GM13977 (cell line): Measurements from ENCODE around the gene WNT1.

ENCODE experiments used
- DNase-seq: peaks from one replicate; pipeline ENCODE4 v3.0.0; 2012; ENCODE audit warnings: low spot score
- in situ Hi-C: fragments of 300-500 bp; cut with MboI; formaldehyde crosslinking; loops from one replicate; pipeline ENCODE4 v1.12.0; 2022; ENCODE audit warnings: low sequenced_read_pairs, low pct_unique_long_range_greater_than_20kb, mixed read lengths, inconsistent platforms; ENCODE audit not compliant: unreplicated experiment
- TF ChIP-seq, protein P1 (sequence below): IDR thresholded peaks from 2 replicates; pipeline ENCODE4 v1.5.1; 2012; ENCODE audit warnings: mild to moderate bottlenecking, control low read depth; ENCODE audit not compliant: insufficient read depth; ENCODE audit errors: extremely low read depth, missing control alignments

The WNT1 gene

DNA sequence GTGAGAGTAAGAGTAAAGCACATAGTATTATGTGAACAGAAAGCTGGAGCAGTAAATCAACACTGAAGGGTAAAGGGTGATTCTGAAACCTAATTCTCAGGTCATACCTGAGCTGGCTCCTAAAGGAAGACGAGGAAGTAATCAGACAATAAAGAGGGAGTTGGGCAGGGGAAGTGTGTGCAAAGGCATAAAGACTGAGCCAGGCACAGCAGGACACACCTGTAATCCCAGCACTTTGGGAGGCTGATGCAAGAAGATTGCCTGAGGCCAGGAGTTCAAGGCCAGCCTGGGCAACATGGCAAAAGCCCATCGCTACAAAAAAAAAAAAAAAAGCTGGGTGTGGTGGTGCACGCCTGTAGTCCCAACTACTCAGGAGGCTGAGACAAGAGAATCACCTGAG lies 30.4 kb upstream of the WNT1 start:
- no peak for DNase-seq
- in situ Hi-C loops = no loop called here
- TF ChIP-seq, protein P1, sequence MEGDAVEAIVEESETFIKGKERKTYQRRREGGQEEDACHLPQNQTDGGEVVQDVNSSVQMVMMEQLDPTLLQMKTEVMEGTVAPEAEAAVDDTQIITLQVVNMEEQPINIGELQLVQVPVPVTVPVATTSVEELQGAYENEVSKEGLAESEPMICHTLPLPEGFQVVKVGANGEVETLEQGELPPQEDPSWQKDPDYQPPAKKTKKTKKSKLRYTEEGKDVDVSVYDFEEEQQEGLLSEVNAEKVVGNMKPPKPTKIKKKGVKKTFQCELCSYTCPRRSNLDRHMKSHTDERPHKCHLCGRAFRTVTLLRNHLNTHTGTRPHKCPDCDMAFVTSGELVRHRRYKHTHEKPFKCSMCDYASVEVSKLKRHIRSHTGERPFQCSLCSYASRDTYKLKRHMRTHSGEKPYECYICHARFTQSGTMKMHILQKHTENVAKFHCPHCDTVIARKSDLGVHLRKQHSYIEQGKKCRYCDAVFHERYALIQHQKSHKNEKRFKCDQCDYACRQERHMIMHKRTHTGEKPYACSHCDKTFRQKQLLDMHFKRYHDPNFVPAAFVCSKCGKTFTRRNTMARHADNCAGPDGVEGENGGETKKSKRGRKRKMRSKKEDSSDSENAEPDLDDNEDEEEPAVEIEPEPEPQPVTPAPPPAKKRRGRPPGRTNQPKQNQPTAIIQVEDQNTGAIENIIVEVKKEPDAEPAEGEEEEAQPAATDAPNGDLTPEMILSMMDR = no peak

DNA sequence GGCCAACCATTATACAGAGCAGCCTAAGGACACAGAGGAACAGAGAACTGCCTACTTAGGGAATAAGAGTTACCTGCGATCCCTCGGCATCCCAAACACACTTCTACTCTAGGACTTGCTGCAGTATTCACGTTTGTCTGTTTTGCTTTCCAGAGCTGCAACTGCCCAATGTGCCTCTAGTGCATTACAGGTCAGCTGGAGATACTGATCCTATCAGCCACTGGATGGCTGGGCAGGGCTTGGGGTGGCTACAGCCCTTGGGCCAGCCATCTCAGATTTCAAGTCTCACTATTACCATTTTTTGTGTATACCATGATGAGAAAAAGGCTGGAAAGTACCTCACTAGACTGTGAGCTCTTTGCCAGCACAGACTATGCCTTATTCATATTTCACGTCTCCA lies 25.4 kb upstream of the WNT1 start:
- DNase-seq = no peak
- TF ChIP-seq, protein P1 = no peak
- in situ Hi-C loops = no loop called here

DNA sequence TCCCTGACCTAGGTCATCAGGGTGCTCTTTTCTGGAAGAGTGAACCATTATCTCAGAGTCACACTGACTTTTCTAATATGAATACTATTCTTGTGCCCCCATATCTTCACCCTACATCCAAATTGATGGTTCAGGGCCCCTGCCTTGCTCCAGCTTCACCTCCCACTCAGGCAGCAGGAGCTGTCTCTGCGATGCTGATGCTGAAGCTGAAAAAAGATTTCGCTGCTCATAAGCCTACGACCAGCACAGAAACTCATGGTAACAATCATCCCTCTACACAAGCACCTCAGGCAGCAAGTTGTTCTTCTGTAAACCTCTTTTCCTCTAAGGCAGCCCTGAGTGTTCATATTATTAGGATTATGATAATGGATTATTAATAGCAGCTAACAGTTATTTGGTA lies 24.1 kb upstream of the WNT1 start:
- in situ Hi-C loops = no loop called here
- TF ChIP-seq, protein P1 = no peak
- no peak for DNase-seq

DNA sequence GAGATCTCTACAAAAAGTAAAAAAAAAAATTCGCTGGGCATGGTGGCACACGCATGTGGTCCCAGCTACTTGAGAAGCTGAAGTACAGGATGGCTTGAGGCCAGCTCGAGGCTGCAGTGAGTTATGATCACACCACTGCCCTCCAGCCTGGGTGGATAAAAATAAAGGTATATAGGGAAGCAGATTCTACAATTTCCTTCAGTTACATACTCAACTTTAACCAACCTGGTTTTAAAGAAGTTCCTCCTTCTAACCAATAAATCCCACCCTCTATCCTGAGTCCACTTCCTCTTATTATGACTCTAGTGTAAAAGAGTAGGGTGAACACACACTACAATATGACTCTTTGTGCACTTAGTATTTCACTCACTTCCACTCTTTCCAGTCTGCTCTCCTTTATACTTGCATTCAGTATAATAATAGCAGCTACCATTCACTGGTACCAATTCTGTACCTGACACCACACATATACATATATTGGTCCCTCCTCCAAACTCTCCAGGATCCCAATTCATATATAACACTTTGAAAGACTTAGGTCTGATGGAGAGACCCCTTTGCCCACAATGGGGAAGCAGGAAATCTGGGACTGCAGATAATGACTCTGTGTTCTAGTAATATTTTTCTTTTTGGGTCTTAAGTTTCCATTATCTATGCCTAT lies 23.2 kb upstream of the WNT1 start:
- no peak for DNase-seq
- TF ChIP-seq, protein P1 = no peak
- in situ Hi-C loops = no loop called here

DNA sequence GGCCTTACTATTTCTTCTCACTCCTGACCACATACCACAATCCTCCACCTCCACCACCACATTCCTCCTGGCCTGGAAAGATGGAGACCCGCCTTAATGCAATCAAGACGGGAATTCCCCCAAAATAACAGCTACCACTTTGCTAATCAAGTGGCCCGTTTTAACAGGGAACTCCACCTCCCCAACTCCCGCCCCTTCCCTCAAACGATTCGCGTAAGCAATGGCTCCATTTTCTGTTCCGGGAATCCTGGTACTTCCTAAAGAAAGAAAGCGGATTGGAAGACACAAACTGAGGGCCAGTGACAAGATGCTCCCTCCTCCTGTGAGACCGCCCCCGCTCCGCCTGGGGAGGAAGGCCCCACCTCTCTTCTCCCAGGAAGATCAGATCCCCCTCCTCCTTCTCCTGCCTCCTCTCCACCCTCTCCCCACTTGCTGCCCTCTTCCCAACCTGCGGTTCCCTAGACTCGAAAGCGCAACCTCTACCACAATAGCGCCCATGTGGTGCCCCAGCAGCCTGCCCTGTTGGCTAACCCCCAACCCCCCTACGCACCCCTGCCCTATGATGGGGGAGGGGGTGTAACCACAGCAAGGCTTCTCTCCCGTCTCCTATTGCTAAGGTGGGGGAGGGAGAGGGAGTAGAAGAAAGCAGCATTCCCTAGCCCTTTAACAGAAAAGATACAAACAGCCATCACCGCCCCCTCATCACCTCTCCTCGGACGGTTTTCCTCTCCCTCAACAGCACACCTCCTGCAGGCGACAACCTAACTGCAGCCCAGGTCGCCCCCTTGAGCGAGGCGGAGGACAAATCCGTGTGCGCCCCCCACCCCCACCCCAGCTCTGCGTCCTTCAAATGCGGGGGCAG lies 21.6 kb upstream of the WNT1 start:
- TF ChIP-seq, protein P1 = peak; percentile 10
- peak; percentile 59 for DNase-seq
- in situ Hi-C loops = no loop called here

DNA sequence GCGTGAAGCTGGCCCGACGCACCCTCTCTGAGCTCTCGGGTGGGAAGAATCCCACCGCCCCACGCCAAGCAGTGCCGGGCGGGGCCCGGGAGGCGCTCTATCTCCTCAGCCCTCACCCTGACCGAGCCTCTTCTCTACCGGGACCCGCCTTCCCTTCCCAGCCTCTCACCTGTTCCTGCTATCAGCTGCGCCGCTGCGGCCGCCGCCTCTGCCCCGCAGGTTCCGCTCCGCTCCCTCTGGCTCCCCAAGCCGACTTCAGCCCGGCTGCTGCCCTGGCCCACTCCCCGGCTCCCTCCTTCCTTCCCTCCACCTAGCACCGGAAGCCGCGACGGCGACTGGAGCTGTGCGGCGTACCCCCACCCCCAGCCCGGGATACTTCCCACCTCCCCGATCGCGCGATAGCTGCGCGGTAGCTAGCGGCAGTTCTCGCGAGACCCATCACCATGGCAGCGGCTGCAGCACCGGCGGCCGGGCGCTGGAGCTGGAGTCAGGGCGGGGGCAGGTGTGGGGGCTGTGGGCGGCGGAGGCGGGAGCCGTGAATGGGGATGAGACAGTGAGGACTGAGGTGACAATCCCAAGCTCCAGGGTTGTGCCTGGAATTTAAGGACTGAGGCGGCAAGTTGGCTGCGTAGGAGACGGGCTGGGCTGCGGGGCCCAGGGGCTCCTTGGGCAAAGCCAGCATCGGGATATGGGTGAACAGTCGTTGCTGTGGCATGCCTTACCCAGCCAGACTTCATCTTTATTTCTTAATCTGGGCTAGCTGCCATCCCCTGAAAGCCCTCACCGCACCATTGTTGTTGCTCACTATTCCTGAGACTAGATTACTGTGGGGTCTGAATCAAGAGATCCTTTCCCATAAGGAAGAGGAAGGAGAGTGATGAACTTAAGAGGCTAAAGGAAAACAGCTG lies 20.7 kb upstream of the WNT1 start, which contains the start of gene ARF3:
Gene ARF3 (minus strand): TSS at position 347 of the 908 bp plus-strand sequence. CDS start 16,392 bp downstream, outside the sequence.
- TF ChIP-seq, protein P1 = no peak
- DNase-seq = peak; percentile 95
- in situ Hi-C loops = no loop called here
